Esophagus (tissue), 2 donors: ENCODE data around the gene MAGEA9B. TPM values are rescaled to one million over a fixed set of nuclear protein-coding genes. Genes with fewer than 3 reads are reported as not detected.
"Not testable (repeated sequence)": the region's sequence is repeated elsewhere in the genome, so short reads cannot be mapped to it uniquely, and the experiment has no call there.

Experiments used
- H3K27ac ChIP-seq, 2 donors: one replicate each; pipeline ENCODE4 v1.5.1; 2013; ENCODE audit warnings: low read depth in 2 of 2, mild to moderate bottlenecking in 2 of 2, inconsistent platforms in 1 of 2, low read length in 1 of 2, moderate library complexity in 1 of 2
- H3K27me3 ChIP-seq, 2 donors: one replicate each; pipeline ENCODE4 v1.6.1; 2013; ENCODE audit warnings: low read length in 2 of 2, control low read depth in 1 of 2, mild to moderate bottlenecking in 1 of 2; ENCODE audit not compliant: insufficient read depth in 2 of 2, control insufficient read depth in 1 of 2
- H3K36me3 ChIP-seq, 2 donors: one replicate each; pipeline ENCODE4 v1.6.1; 2013; ENCODE audit warnings: low read length in 1 of 2; ENCODE audit not compliant: control insufficient read depth in 2 of 2, insufficient read depth in 2 of 2
- H3K4me1 ChIP-seq, 2 donors: one replicate each; pipeline ENCODE4 v1.6.1; 2013; ENCODE audit warnings: low read length in 1 of 2; ENCODE audit not compliant: control insufficient read depth in 2 of 2, insufficient read depth in 2 of 2
- H3K4me3 ChIP-seq, 2 donors: one replicate each; pipeline ENCODE4 v1.5.1; 2013; ENCODE audit warnings: low read length in 2 of 2, mild to moderate bottlenecking in 2 of 2, low read depth in 1 of 2, moderate library complexity in 1 of 2
- H3K9me3 ChIP-seq, 2 donors: one replicate each; pipeline ENCODE4 v1.6.1; 2013; ENCODE audit warnings: mild to moderate bottlenecking in 2 of 2, low read depth in 1 of 2, low read length in 1 of 2, moderate library complexity in 1 of 2; ENCODE audit not compliant: control insufficient read depth in 2 of 2, insufficient read depth in 1 of 2
- WGBS, 2 donors: extraction: QIAGEN DNeasy Blood & Tissue Kit; methylation state at CpG; one replicate each; pipeline ENCODE4 v1.1.7; 2013; 5-methylcytosine and 5-hydroxymethylcytosine counted together
- polyA plus RNA-seq, 2 donors: library from polyadenylated mRNA; stranded (reverse); fragments of 200-250 nt; gene quantifications; one replicate each; pipeline ENCODE4 v1.2.3, GENCODE V29; 2013
- donor health status: healthy with polysubstance abuse.
- donor health status: Bipolar disorder and iron deficiency.

The MAGEA9B gene
- polyA plus RNA-seq, 2 donors = not detected

DNA sequence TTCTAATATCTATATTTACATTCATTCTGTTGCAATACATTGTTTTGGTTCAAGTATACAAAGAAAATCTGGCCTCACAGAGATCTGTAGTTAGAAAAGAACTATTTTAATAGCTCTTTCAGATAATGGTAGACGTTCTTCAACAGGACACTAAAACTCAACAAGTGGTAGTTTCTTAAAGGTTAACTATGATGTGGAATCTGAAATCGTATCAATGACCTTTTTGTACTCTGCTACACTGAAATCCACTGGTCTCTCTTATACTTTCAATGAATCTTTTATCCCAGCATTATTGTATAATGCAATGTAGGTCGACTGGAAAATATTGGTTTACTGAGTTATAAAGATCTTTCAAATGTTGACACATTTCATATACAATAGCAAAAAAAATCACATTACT, 31.6 kb upstream of the MAGEA9B start:
- no peaks in the 10 kb centered on the region for H3K27me3 ChIP-seq
- no peaks in the 10 kb centered on the region for H3K9me3 ChIP-seq
- 58 to 89% methylated on average over 3 of the region's 3 CpGs for WGBS, 2 donors
- no peak overlapping the region for H3K27ac ChIP-seq
- H3K4me3 ChIP-seq = no peak overlapping the region
- no peaks in the 10 kb centered on the region for H3K36me3 ChIP-seq
- H3K4me1 ChIP-seq = no peaks in the 10 kb centered on the region

DNA sequence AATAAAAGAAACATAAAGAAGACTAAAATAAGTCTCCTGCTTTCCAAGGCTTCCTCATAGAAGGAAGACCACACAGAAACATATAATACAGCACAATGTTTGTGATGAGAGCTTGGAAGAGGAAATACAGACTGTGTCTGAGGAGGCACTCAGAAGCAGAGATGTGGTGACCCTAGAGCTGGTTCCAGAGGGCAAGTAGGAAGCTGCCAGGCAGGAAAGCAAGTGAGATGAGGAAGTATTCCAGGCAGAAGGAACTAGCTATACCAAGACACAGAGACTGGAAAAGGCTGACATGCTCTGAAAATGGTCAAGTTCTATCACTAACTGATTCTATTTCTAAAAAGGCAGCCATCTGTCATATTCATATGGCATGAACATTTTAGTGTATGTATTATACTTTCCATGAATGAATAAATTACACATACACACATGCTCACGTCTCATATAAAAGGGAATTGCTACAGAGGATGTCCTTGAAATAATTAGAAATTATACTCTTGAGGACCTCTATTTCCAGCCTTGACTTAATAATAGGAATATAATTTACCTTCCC, 24.4 kb upstream of the MAGEA9B start:
- 70 to 91% methylated on average over 1 of the region's 1 CpG for WGBS, 2 donors
- H3K27ac ChIP-seq = no peak overlapping the region
- H3K4me1 ChIP-seq = no peaks in the 10 kb centered on the region
- H3K27me3 ChIP-seq = no peaks in the 10 kb centered on the region
- H3K9me3 ChIP-seq = no peaks in the 10 kb centered on the region
- H3K36me3 ChIP-seq = no peaks in the 10 kb centered on the region
- H3K4me3 ChIP-seq = no peak overlapping the region

DNA sequence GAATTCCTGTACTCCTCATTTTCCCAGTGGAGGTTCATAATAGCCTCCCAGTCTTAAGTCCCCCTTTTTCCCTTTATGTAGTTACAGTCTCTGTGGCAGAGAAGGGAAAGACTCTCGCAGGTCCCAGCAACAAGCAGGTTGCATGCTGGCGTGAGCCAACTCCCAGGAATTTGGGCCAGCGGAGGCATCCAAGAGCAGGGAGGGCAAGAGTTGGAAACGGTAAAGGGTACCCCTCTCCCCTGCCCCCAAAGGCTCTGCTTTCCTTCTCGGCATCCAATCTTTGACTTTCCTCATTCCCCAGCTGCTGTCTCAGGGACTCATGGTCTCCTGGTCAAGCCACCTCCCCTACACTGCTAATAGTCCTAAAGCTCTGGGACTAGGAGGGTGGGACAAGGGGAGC, 23.3 kb upstream of the MAGEA9B start:
- Histone ChIP-seq H3K9me3 (no peaks in the 10 kb centered on the region), H3K4me3 (no peak overlapping the region), H3K27ac (no peak overlapping the region), H3K4me1 (no peaks in the 10 kb centered on the region), H3K36me3 (peaks cover 0 to 3% of the 10 kb centered on the region in 2 donors), H3K27me3 (no peaks in the 10 kb centered on the region)
- 87 to 88% methylated on average over 5 of the region's 5 CpGs for WGBS, 2 donors

DNA sequence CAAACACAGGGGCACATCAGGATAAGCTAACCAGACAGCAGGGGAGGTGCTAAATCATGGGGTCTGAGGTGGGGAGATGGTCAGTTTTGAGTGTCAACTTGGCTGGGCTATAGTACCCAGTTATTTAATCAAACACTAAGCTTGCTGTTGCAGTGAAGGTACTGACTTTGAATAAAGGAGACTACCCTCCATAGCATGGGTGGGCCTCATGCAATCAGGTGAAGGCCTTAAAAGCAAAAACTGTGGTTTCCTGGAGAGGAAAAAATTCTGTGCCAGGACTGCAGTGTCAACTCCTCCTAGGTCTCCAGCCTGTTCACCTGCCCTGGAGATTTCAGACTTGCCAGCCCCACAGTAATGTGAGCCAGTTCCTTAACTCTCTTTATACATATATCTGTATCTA, 20.4 kb upstream of the MAGEA9B start:
- H3K27ac ChIP-seq = no peak overlapping the region
- no peaks in the 10 kb centered on the region for H3K4me1 ChIP-seq
- H3K36me3 ChIP-seq = peaks cover 0 to 3% of the 10 kb centered on the region in 2 donors
- no peaks in the 10 kb centered on the region for H3K9me3 ChIP-seq
- H3K27me3 ChIP-seq = no peaks in the 10 kb centered on the region
- H3K4me3 ChIP-seq = no peak overlapping the region

DNA sequence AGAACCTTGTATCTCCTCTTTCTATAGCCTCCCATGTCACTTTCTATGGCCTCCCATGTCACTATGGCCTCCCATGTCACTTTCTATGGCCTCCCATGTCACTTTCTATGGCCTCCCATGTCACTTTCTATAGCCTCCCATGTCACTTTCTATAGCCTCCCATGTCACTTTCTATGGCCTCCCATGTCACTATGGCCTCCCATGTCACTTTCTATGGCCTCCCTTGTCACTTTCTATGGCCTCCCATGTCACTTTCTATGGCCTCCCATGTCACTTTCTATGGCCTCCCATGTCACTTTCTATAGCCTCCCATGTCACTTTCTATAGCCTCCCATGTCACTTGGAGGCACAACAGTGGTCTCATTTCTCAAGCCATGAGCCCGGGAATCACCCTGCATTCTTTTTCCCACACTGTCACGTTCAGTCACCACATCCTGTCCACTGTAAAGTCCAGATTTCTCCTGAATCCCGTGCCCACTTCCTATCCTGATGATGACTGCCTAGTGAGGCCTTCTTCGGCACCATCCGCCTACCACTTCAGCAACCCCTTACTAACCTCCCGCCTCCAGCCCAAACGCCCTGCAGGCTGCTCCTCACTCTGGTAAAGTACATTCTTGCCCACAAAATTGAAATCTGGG, 18.1 kb upstream of the MAGEA9B start:
- not testable (repeated sequence) for H3K27me3 ChIP-seq, H3K36me3 ChIP-seq, H3K4me1 ChIP-seq, H3K27ac ChIP-seq, H3K4me3 ChIP-seq, H3K9me3 ChIP-seq
- WGBS, 2 donors = 74 to 80% methylated on average over 7 of the region's 7 CpGs

DNA sequence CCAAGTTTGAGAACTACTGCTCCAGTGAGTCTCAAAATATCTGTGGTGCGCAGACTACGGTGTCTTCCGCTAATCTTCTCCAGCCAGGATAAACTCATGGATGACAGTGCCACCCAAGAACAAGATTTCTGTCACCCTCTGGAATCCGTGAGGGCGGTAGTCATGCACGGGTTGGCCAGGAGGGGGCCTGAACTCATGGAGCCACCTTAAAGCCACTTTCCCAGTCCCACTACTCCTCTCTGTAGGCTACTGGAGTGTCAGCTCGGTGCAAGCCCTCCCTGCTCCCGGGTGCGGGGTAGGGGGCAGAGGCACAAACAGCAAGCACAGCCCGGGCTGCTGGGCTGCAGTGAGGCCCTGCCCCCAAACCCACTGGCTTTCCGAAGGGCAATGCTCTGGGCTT, 11.3 kb upstream of the MAGEA9B start:
- not testable (repeated sequence) for H3K27me3 ChIP-seq, H3K4me3 ChIP-seq, H3K36me3 ChIP-seq, H3K9me3 ChIP-seq, H3K27ac ChIP-seq, H3K4me1 ChIP-seq
- 0 to 49% methylated on average over 1 to 3 of the region's 11 CpGs for WGBS, 2 donors

DNA sequence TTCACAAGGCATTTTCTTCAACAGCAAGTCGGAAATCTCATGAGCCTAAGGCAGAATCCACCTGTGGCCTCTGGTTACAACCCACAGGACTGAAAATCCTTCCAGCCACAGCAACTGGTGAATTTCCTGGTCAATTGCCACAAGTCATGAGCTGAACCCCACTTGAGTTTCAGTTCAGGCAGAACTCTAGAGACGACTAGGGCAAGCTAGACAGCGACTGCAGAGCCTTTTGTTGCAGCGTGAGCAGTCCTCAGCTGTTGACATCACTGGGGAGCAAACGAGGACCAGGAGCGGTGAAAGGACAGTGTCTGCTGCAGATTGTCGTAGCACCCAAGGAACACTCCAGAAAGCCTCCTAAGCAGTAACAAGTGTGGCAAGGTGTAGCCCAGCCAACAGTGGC, 8.7 kb upstream of the MAGEA9B start:
- no CpG with 5 or more reads among the region's 7 CpGs for WGBS, 2 donors
- not testable (repeated sequence) for H3K36me3 ChIP-seq, H3K27ac ChIP-seq, H3K4me1 ChIP-seq, H3K27me3 ChIP-seq, H3K4me3 ChIP-seq, H3K9me3 ChIP-seq

DNA sequence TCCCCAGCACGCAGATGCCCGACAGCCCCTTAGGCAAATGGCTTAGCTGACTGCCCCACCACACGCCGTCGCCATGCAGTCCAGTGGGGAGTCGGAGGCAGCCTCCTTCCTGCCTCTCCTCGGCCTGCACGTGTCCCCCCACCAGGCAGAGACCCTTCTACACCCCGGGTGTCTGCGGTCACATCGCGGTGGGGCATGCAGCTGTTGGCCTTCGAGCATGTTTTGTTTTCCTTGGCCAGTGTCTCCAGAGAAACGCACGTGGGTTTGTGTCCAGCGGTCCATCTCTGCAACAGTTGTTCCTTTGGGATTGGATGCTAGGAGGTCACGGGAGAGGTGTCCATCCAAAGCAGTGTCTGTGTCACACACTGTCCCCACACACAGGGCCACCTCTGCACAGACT, 8.0 kb upstream of the MAGEA9B start, which contains the start of gene HSFX2:
HSFX2 (minus strand) TSS at position 101 of the 400 bp plus-strand sequence. CDS start 614 bp downstream, outside the sequence.
- H3K4me3 ChIP-seq, H3K4me1 ChIP-seq, H3K27ac ChIP-seq, H3K27me3 ChIP-seq, H3K36me3 ChIP-seq, H3K9me3 ChIP-seq: not testable (repeated sequence)
- WGBS, 2 donors = no CpG with 5 or more reads among the region's 17 CpGs

DNA sequence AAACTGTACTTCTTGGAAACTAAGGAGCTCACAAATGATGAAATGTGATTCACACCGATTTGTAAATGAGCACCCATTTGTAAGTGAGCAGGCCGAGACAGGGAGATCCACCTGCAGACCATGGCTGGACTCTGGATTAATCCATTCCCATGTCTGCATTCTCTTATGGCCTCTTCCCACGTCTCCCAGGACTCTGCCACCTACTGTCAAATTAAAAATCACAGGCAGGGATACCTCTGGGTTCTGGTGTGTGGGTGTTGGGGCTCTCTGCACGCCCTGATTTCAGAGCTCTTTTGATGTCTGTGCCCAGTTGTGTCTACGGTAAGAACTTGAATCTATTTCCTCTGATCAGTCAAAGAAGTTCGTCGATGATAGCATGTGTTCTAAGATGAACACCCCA, 3.7 kb upstream of the MAGEA9B start:
- WGBS, 2 donors = no CpG with 5 or more reads among the region's 7 CpGs
- H3K27ac ChIP-seq, H3K27me3 ChIP-seq, H3K36me3 ChIP-seq, H3K4me1 ChIP-seq, H3K9me3 ChIP-seq, H3K4me3 ChIP-seq: not testable (repeated sequence)

DNA sequence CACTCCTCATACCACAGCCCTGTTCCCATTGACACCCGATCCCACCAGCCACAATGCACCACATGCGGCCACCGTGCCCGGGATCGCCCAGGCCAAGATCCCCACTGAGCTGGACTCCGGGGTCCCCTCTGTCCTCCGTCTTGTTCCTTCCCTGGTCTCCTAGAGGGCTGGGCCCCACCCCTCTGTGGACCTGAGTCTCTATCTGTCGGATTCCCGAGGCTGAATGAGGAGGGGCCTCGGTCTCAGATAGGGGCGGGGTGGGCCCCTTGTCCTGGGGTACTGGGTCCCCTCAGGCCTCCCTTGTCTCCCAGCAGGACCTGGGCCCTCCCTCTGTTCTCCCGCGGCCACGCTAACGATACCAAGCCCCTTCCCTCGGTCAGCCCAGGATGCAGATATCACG, 1.6 kb downstream of the MAGEA9B start:
- not testable (repeated sequence) for H3K27ac ChIP-seq, H3K36me3 ChIP-seq
- 90 to 94% methylated on average over 4 to 5 of the region's 17 CpGs for WGBS, 2 donors

More for the DNA sequence above, 1.6 kb downstream of the MAGEA9B start:
- H3K27me3 ChIP-seq, H3K4me1 ChIP-seq, H3K4me3 ChIP-seq, H3K9me3 ChIP-seq: not testable (repeated sequence)
